Karpas-422 (cell line): Measurements from ENCODE around the gene JMJD7. TPM values are rescaled to one million over a fixed set of nuclear protein-coding genes. Genes with fewer than 3 reads are reported as not detected.

Experiments used
- DNase-seq: peaks from one replicate; pipeline ENCODE4 v3.0.0-alpha.2; 2015
- H2AFZ ChIP-seq: fragments of 200-600 bp; sonication (generic); 2 replicates; pipeline ENCODE4 v1.6.1; 2014; ENCODE audit warnings: antibody characterized with exemption, low read length, mixed read lengths
- H3K27ac ChIP-seq: fragments of 200-600 bp; sonication (generic); 2 replicates; pipeline ENCODE4 v1.5.1; 2014; ENCODE audit warnings: mild to moderate bottlenecking, low read length, moderate library complexity
- H3K27me3 ChIP-seq: fragments of 200-600 bp; sonication (generic); 2 replicates; pipeline ENCODE4 v1.6.1; 2014; ENCODE audit warnings: low read length, mixed read lengths
- H3K36me3 ChIP-seq: fragments of 200-600 bp; sonication (generic); 2 replicates; pipeline ENCODE4 v1.6.1; 2014; ENCODE audit warnings: low read length, mixed read lengths; ENCODE audit not compliant: insufficient read depth
- H3K4me1 ChIP-seq: fragments of 200-600 bp; sonication (generic); 2 replicates; pipeline ENCODE4 v1.6.1; 2014; ENCODE audit warnings: mild to moderate bottlenecking, low read length, mixed read lengths
- H3K4me2 ChIP-seq: fragments of 200-600 bp; sonication (generic); 2 replicates; pipeline ENCODE4 v1.6.1; 2014; ENCODE audit warnings: low read length, low read depth, mild to moderate bottlenecking; ENCODE audit not compliant: poor library complexity, severe bottlenecking
- H3K4me3 ChIP-seq: fragments of 200-600 bp; sonication (generic); 2 replicates; pipeline ENCODE4 v1.5.1; 2014; ENCODE audit warnings: mild to moderate bottlenecking, antibody characterized with exemption, low read length, mixed read lengths
- H3K79me2 ChIP-seq: fragments of 200-600 bp; sonication (generic); 2 replicates; pipeline ENCODE4 v1.6.1; 2014; ENCODE audit warnings: mild to moderate bottlenecking, low read length, mixed read lengths
- H3K9ac ChIP-seq: fragments of 200-600 bp; sonication (generic); 2 replicates; pipeline ENCODE4 v1.6.0; 2014; ENCODE audit warnings: low read length
- H3K9me2 ChIP-seq: fragments of 200-600 bp; sonication (generic), shearing (Covaris generic); replicated peaks from 2 replicates; pipeline ENCODE4 v1.6.0; 2014; ENCODE audit warnings: mild to moderate bottlenecking, low read length, moderate library complexity; ENCODE audit not compliant: insufficient read depth
- H3K9me3 ChIP-seq: fragments of 300-700, 200-600 bp; sonication (generic); 2 replicates; pipeline ENCODE4 v1.6.1; 2014; ENCODE audit warnings: low read length, mixed read lengths
- H4K20me1 ChIP-seq: fragments of 200-600 bp; sonication (generic); 2 replicates; pipeline ENCODE4 v1.6.1; 2014; ENCODE audit warnings: mild to moderate bottlenecking, antibody characterized with exemption, low read length, low read depth; ENCODE audit not compliant: insufficient read depth
- total RNA-seq: library from RNA; depleted of rRNA; stranded (reverse); fragments of >200 nt; shearing (Covaris generic); gene quantifications from 2 replicates; pipeline ENCODE4 v1.2.3, GENCODE V29; 2014; ENCODE audit warnings: low replicate concordance

Gene JMJD7
- total RNA-seq, 1 experiment from 2014 or later, result 2.8 TPM

DNA sequence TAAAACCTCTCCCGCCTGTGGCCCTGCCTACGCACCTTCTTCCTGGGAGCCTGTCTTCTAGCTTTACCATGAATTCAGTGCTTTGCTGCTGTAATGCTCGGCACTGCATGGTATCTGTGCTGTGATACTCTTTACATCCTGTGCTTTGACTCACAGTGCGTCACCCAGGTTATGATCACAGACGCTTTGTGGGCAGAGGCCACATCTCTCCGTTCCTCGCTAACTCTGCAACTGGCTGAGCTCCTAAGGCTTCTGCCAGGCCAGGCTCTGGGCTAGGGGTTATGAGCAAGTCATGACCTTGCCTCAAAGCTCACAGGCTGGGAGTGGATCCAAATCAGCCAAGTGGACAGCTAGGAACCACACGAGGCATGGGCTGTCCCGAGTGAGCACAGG is 42.8 kb downstream of the JMJD7 start:
- Histone ChIP-seq H4K20me1 (0 out of 2 replicates have a peak, but pooled peaks cover 3% of the 10 kb centered on the region), H3K9me3 (no peaks in the 10 kb centered on the region), H3K27ac (no peak overlapping the region), H3K9ac (no peak overlapping the region), H3K9me2 (no peaks in the 10 kb centered on the region), H3K4me2 (no peak overlapping the region), H3K79me2 (no peaks in the 10 kb centered on the region), H3K36me3 (no peaks in the 10 kb centered on the region), H3K4me3 (no peak overlapping the region), H2AFZ (no peak overlapping the region), H3K4me1 (no peaks in the 10 kb centered on the region), H3K27me3 (no peaks in the 10 kb centered on the region)
- DNase-seq, result no peak

DNA sequence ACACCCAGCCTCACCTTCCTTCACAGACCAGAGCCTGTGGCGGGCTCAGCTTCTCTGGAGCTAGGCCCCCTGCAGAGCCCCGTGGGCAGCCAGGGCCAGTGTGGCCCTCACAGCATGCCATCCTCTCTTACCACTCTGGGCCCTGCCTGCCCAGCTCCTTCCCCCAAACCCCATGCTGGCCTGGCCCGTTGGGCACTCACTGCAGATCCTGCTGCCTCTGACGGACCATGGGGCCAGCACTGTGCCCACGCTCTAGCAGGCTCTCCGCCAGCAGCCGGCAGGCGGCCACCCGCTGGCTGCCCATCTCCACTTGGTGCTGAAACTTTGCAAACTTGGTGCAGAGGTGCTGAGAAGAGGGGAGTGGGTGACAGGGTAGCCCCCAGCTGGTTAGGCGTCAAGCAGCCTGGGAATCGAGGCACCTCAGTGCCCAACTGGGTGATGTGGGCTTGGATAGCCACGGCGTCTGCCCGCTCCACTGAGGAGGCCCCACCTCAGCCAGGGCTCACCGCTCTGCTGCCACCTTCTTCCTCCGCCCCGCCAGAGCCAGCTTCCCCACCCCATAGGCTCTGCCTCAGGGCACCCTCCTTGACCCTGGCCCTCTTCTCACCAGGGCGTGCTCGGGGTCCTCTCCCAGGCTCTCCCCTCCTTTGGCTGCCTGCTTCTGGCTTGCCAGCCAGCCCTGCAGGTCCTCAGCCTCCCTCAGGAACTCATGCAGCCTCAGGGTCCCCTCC is 43.4 kb downstream of the JMJD7 start:
- H3K9me2 ChIP-seq, result no peaks in the 10 kb centered on the region
- 0 out of 2 replicates have a peak, but pooled peaks cover 3% of the 10 kb centered on the region for H4K20me1 ChIP-seq
- H3K4me1 ChIP-seq, result no peaks in the 10 kb centered on the region
- no peak overlapping the region for H2AFZ ChIP-seq
- no peak overlapping the region for H3K4me2 ChIP-seq
- no peaks in the 10 kb centered on the region for H3K79me2 ChIP-seq
- no peak for DNase-seq
- H3K36me3 ChIP-seq, result no peaks in the 10 kb centered on the region
- no peak overlapping the region for H3K27ac ChIP-seq
- H3K27me3 ChIP-seq, result no peaks in the 10 kb centered on the region
- no peak overlapping the region for H3K9ac ChIP-seq
- H3K9me3 ChIP-seq, result no peaks in the 10 kb centered on the region
- no peak overlapping the region for H3K4me3 ChIP-seq

- Histone ChIP-seq H2AFZ (no peak overlapping the region), H3K36me3 (no peaks in the 10 kb centered on the region), H3K79me2 (no peaks in the 10 kb centered on the region), H3K4me2 (no peak overlapping the region), H3K27ac (no peak overlapping the region), H3K9ac (no peak overlapping the region), H3K27me3 (no peaks in the 10 kb centered on the region), H3K4me3 (no peak overlapping the region), H4K20me1 (0 out of 2 replicates have a peak, but pooled peaks cover 3% of the 10 kb centered on the region), H3K4me1 (no peaks in the 10 kb centered on the region), H3K9me3 (no peaks in the 10 kb centered on the region), H3K9me2 (no peaks in the 10 kb centered on the region)
- no peak for DNase-seq
Observed at GRCh38 chr15:41872166-41872747, 44.4 kb downstream of the JMJD7 start.

GRCh38 chr15:41873711-41874110 is 45.8 kb downstream of the JMJD7 start:
- Histone ChIP-seq H3K27me3 (no peaks in the 10 kb centered on the region), H3K4me3 (no peak overlapping the region), H3K36me3 (no peaks in the 10 kb centered on the region), H3K9me3 (no peaks in the 10 kb centered on the region), H3K9me2 (no peaks in the 10 kb centered on the region), H3K4me2 (no peak overlapping the region), H3K4me1 (no peaks in the 10 kb centered on the region), H4K20me1 (0 out of 2 replicates have a peak, but pooled peaks cover 3% of the 10 kb centered on the region), H3K9ac (no peak overlapping the region), H3K27ac (no peak overlapping the region), H2AFZ (no peak overlapping the region), H3K79me2 (no peaks in the 10 kb centered on the region)
- DNase-seq, result no peak

- Histone ChIP-seq H3K9ac (no peak overlapping the region), H3K9me2 (no peaks in the 10 kb centered on the region), H3K9me3 (no peaks in the 10 kb centered on the region), H2AFZ (no peak overlapping the region), H4K20me1 (0 out of 2 replicates have a peak, but pooled peaks cover 3% of the 10 kb centered on the region), H3K4me2 (no peak overlapping the region), H3K27me3 (no peaks in the 10 kb centered on the region), H3K4me3 (no peak overlapping the region), H3K4me1 (no peaks in the 10 kb centered on the region), H3K27ac (no peak overlapping the region), H3K36me3 (no peaks in the 10 kb centered on the region), H3K79me2 (no peaks in the 10 kb centered on the region)
- no peak for DNase-seq
Observed at GRCh38 chr15:41874736-41875135, 46.8 kb downstream of the JMJD7 start.

DNA sequence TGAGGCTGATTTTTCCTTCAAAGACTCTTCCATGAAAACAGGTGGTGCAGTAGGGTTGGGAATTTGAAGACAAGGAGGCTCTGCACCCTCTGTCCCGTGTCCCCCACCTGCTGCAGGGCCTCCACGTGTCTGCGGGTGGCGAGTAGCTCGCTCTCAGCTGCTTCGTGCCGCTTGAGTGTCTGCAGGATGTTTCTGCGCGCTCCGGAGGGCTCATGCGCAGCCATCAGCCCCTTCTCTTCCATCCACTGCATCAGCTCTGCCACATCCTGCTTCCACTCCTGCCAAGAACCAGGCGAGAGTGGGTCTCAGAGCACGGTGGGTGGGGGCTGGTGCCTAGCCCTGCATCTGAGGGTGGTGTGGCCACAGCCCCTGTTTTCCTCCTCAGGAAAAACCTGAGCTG is 48.1 kb downstream of the JMJD7 start:
- Histone ChIP-seq H3K4me1 (no peaks in the 10 kb centered on the region), H3K9me3 (no peaks in the 10 kb centered on the region), H3K9ac (no peak overlapping the region), H3K27me3 (no peaks in the 10 kb centered on the region), H3K9me2 (no peaks in the 10 kb centered on the region), H3K27ac (no peak overlapping the region), H3K79me2 (no peaks in the 10 kb centered on the region), H3K4me2 (no peak overlapping the region), H3K4me3 (no peak overlapping the region), H3K36me3 (no peaks in the 10 kb centered on the region), H4K20me1 (0 out of 2 replicates have a peak, but pooled peaks cover 3% of the 10 kb centered on the region), H2AFZ (no peak overlapping the region)
- no peak for DNase-seq

DNA sequence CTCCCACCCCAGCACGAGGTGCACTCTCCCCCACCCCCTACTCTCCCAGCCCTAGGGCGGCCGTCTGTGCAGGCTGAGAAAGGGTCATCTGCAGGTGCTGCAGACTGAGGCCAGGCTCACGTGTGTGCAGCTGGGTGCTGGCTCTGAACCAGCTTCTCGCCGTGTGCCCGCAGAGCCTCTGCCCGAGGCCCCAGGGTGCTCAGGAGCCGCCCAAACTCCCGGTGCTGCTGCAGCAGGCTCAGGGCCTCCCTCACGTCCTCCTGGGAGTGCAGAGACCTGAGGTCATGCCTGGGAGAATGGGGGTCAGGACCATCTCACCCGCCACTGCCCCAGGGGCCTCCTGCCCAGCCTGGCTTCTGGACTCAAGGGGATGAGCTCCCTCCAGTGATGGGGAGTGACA is 48.8 kb downstream of the JMJD7 start:
- Histone ChIP-seq H3K36me3 (no peaks in the 10 kb centered on the region), H3K27ac (no peak overlapping the region), H3K9me3 (no peaks in the 10 kb centered on the region), H2AFZ (no peak overlapping the region), H3K27me3 (no peaks in the 10 kb centered on the region), H3K4me3 (no peak overlapping the region), H4K20me1 (0 out of 2 replicates have a peak, but pooled peaks cover 3% of the 10 kb centered on the region), H3K9me2 (no peaks in the 10 kb centered on the region), H3K4me2 (no peak overlapping the region), H3K79me2 (no peaks in the 10 kb centered on the region), H3K9ac (no peak overlapping the region), H3K4me1 (no peaks in the 10 kb centered on the region)
- DNase-seq, result no peak

- H3K4me1 ChIP-seq, result no peaks in the 10 kb centered on the region
- H3K9ac ChIP-seq, result no peak overlapping the region
- no peak overlapping the region for H3K27ac ChIP-seq
- H3K9me3 ChIP-seq, result no peaks in the 10 kb centered on the region
- H2AFZ ChIP-seq, result no peak overlapping the region
- H3K9me2 ChIP-seq, result no peaks in the 10 kb centered on the region
- H3K4me2 ChIP-seq, result no peak overlapping the region
- no peaks in the 10 kb centered on the region for H3K27me3 ChIP-seq
- H3K4me3 ChIP-seq, result no peak overlapping the region
- no peaks in the 10 kb centered on the region for H3K36me3 ChIP-seq
- H3K79me2 ChIP-seq, result no peaks in the 10 kb centered on the region
- DNase-seq, result no peak
- H4K20me1 ChIP-seq, result no peaks in the 10 kb centered on the region
Observed at GRCh38 chr15:41877631-41878354, 49.9 kb downstream of the JMJD7 start.
